ENCODE measurements around the gene SIN3B. TPM values are rescaled to one million over a fixed set of nuclear protein-coding genes. Genes with fewer than 3 reads are reported as not detected.

The SIN3B gene
- polyA plus RNA-seq, 1 of the 3 experiments (the other 2 are of a cell fraction) = 29.7 TPM

DNA sequence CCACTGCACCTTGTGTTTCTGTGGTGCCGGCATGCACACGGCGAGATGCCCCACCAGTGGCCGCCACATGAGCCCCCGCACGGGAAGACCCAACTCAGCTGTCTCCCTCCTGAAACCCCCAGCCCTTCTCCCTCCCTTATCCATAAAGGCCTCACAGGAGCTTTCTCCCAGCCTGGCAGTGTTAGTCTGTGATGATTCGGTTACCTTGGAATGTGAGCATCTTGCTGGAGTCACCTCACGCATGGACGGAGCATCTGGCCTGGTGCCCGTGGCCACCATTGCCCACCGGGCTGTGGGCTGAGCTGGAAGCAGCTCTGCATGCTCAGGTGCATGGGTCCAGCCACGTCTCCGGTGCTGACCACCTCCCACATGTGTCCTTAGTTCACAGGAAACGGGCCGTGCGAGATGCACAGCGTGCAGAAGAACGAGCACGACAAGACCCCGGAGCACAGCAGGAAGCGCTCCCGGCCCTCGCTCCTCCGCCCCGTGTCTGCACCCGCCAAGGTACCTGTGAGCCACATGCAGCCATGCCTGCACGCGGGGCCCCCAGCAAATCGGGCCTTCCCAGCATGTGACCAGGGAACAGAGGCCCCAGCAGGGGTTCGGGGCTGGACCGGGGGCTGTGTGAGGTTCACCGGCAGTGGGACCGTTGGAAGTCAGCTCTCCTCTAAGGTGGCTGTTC is 22.0 kb downstream of the SIN3B start:
- CTCF ChIA-PET = interaction anchor here (1.0 kb wide), 2 partner anchors 26 to 138 kb away, joined by 3 read pairs; no protein-coding TSS in a partner anchor
- H3K27me3 ChIP-seq (ENCODE audit: insufficient read depth) = no peaks in the 10 kb centered on the region
- no peaks in the 10 kb centered on the region; the same call in 1 of the 2 replicates for H3K79me2 ChIP-seq (ENCODE audit: insufficient read depth)
- TF ChIP-seq SIN3A (IDR thresholded peaks at IDR 0.05; ENCODE audit: borderline replicate concordance, low read depth, low read length) (no peak), JUND (IDR thresholded peaks at IDR 0.05) (peak; percentile 24; the same call in 1 of the 2 replicates), NRF1 (IDR thresholded peaks at IDR 0.05; ENCODE audit: low read depth, low read length) (no peak), RFX5 (IDR thresholded peaks at IDR 0.05; ENCODE audit: low read length) (no peak), YY1 (IDR thresholded peaks at IDR 0.05; ENCODE audit: low read depth) (no peak), NFIC (IDR thresholded peaks at IDR 0.05; ENCODE audit: borderline replicate concordance) (peak; percentile 77), FOXJ3 (CRISPR knock-in tag; IDR thresholded peaks at IDR 0.05) (no peak), FOSL2 (IDR thresholded peaks at IDR 0.05; ENCODE audit: borderline replicate concordance, low read depth) (peak; percentile 63; the same call in 1 of the 2 replicates), TEAD4 (IDR thresholded peaks at IDR 0.05; ENCODE audit: borderline replicate concordance, insufficient read depth) (0 out of 2 replicates have a peak, but pooled peaks have one; percentile 47)
- TF ChIP-seq, protein P1, sequence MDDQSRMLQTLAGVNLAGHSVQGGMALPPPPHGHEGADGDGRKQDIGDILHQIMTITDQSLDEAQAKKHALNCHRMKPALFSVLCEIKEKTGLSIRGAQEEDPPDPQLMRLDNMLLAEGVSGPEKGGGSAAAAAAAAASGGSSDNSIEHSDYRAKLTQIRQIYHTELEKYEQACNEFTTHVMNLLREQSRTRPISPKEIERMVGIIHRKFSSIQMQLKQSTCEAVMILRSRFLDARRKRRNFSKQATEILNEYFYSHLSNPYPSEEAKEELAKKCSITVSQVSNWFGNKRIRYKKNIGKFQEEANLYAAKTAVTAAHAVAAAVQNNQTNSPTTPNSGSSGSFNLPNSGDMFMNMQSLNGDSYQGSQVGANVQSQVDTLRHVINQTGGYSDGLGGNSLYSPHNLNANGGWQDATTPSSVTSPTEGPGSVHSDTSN (IDR thresholded peaks at IDR 0.05) = no peak
- TF ChIP-seq, protein P2, sequence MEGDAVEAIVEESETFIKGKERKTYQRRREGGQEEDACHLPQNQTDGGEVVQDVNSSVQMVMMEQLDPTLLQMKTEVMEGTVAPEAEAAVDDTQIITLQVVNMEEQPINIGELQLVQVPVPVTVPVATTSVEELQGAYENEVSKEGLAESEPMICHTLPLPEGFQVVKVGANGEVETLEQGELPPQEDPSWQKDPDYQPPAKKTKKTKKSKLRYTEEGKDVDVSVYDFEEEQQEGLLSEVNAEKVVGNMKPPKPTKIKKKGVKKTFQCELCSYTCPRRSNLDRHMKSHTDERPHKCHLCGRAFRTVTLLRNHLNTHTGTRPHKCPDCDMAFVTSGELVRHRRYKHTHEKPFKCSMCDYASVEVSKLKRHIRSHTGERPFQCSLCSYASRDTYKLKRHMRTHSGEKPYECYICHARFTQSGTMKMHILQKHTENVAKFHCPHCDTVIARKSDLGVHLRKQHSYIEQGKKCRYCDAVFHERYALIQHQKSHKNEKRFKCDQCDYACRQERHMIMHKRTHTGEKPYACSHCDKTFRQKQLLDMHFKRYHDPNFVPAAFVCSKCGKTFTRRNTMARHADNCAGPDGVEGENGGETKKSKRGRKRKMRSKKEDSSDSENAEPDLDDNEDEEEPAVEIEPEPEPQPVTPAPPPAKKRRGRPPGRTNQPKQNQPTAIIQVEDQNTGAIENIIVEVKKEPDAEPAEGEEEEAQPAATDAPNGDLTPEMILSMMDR (IDR thresholded peaks at IDR 0.05) = no peak
- TF ChIP-seq, protein P3, sequence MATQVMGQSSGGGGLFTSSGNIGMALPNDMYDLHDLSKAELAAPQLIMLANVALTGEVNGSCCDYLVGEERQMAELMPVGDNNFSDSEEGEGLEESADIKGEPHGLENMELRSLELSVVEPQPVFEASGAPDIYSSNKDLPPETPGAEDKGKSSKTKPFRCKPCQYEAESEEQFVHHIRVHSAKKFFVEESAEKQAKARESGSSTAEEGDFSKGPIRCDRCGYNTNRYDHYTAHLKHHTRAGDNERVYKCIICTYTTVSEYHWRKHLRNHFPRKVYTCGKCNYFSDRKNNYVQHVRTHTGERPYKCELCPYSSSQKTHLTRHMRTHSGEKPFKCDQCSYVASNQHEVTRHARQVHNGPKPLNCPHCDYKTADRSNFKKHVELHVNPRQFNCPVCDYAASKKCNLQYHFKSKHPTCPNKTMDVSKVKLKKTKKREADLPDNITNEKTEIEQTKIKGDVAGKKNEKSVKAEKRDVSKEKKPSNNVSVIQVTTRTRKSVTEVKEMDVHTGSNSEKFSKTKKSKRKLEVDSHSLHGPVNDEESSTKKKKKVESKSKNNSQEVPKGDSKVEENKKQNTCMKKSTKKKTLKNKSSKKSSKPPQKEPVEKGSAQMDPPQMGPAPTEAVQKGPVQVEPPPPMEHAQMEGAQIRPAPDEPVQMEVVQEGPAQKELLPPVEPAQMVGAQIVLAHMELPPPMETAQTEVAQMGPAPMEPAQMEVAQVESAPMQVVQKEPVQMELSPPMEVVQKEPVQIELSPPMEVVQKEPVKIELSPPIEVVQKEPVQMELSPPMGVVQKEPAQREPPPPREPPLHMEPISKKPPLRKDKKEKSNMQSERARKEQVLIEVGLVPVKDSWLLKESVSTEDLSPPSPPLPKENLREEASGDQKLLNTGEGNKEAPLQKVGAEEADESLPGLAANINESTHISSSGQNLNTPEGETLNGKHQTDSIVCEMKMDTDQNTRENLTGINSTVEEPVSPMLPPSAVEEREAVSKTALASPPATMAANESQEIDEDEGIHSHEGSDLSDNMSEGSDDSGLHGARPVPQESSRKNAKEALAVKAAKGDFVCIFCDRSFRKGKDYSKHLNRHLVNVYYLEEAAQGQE (IDR thresholded peaks at IDR 0.05; ENCODE audit: low read depth, low read length) = no peak
- H4K20me1 ChIP-seq (ENCODE audit: insufficient read depth) = 0 out of 2 replicates have a peak, but pooled peaks cover 8% of the 10 kb centered on the region
- peaks cover 0 to 11% of the 10 kb centered on the region in 2 experiments; a peak in 1 of 4 replicates for H3K4me1 ChIP-seq (ENCODE audit: control insufficient read depth in 1 of 2, insufficient read depth in 2 of 2, low read depth in 1 of 2, low read length in 1 of 2)
- no peak overlapping the region for H3K4me3 ChIP-seq (ENCODE audit: low read depth in 2 of 2, low read length in 1 of 2)
- 0 out of 2 replicates have a peak overlapping the region, but pooled peaks have one; percentile 32 for H3K9ac ChIP-seq
- peak overlapping the region in 1 of 2 experiments; percentile 43; a peak in 2 of 4 replicates for H3K27ac ChIP-seq (ENCODE audit: low read depth in 2 of 2, low read length in 1 of 2)
- H3K4me2 ChIP-seq = peak overlapping the region; percentile 57
- no peak overlapping the region for H2AFZ ChIP-seq (ENCODE audit: low read depth)
- H3F3A ChIP-seq (replicated peaks; ENCODE audit: insufficient read depth) = peaks cover 10% of the 10 kb centered on the region
- POLR2A ChIA-PET = no interaction called here
- no peaks in the 10 kb centered on the region for H3K9me3 ChIP-seq
- WGBS (ENCODE audit: low lambda C conversion rate) = 93% methylated on average over 26 of the region's 33 CpGs
- no peaks in the 10 kb centered on the region for H3K9me2 ChIP-seq
- peaks cover 42 to 73% of the 10 kb centered on the region in 2 experiments for H3K36me3 ChIP-seq (replicated peaks in 1 of 2; ENCODE audit: control insufficient read depth in 1 of 2, insufficient read depth in 2 of 2, low read length in 1 of 2)
- DNase-seq = no peak

Data from SK-N-SH (cell line).